ENCODE results near the gene NR0B2. TPM values are rescaled to one million over a fixed set of nuclear protein-coding genes. Genes with fewer than 3 reads are reported as not detected.
"Not testable (repeated sequence)": the region's sequence is repeated elsewhere in the genome, so short reads cannot be mapped to it uniquely, and the experiment has no call there.

Gene NR0B2
- total RNA-seq, 1 experiment from 2014 or later: not detected

GRCh38 chr1:26951821-26952497 is 38.2 kb upstream of the NR0B2 start:
- Histone ChIP-seq H4K20me1 (ENCODE audit: insufficient read depth, low read depth, low read length) (no peaks in the 10 kb centered on the region), H3K27me3 (ENCODE audit: low read length) (no peaks in the 10 kb centered on the region), H3K9me2 (replicated peaks; ENCODE audit: insufficient read depth, low read length) (no peaks in the 10 kb centered on the region), H3K36me3 (ENCODE audit: insufficient read depth, low read length) (no peaks in the 10 kb centered on the region), H3K4me2 (ENCODE audit: low read depth, low read length, poor library complexity, severe bottlenecking) (no peak overlapping the region), H3K79me2 (ENCODE audit: low read length) (no peaks in the 10 kb centered on the region), H3K9me3 (ENCODE audit: low read length) (no peaks in the 10 kb centered on the region), H3K27ac (ENCODE audit: low read length) (no peak overlapping the region), H3K9ac (ENCODE audit: low read length) (no peak overlapping the region), H3K4me3 (ENCODE audit: low read length) (no peak overlapping the region), H2AFZ (ENCODE audit: low read length) (no peak overlapping the region), H3K4me1 (ENCODE audit: low read length) (peaks cover 21% of the 10 kb centered on the region)
- no peak for DNase-seq

DNA sequence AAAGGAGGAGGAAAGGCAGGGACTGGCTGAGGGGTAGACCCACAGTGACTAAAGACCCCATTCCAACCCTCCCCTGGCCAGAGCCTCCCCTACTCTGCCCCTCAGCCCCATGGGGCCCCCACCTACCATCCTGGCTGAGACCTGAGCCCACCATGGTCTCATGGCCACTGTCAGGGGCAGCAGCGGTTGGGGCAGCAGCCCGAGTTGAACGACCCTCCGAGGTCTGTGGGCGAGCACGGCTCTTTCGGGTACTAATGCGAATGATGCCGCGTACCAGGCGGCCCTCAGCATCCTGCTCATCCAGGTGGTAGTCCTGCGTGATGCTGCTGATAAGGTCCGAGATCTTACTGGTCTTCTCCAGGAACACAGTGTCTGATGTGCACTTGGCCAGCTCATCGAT is 37.4 kb upstream of the NR0B2 start:
- no peak overlapping the region for H3K27ac ChIP-seq (ENCODE audit: low read length)
- H3K4me2 ChIP-seq (ENCODE audit: low read depth, low read length, poor library complexity, severe bottlenecking): no peak overlapping the region
- no peak overlapping the region for H3K9ac ChIP-seq (ENCODE audit: low read length)
- H3K79me2 ChIP-seq (ENCODE audit: low read length): no peaks in the 10 kb centered on the region
- no peak for DNase-seq
- H2AFZ ChIP-seq (ENCODE audit: low read length): no peak overlapping the region
- H3K36me3 ChIP-seq (ENCODE audit: insufficient read depth, low read length): no peaks in the 10 kb centered on the region
- no peaks in the 10 kb centered on the region for H3K27me3 ChIP-seq (ENCODE audit: low read length)
- H4K20me1 ChIP-seq (ENCODE audit: insufficient read depth, low read depth, low read length): no peaks in the 10 kb centered on the region
- no peaks in the 10 kb centered on the region for H3K9me3 ChIP-seq (ENCODE audit: low read length)
- no peak overlapping the region for H3K4me3 ChIP-seq (ENCODE audit: low read length)
- H3K9me2 ChIP-seq (replicated peaks; ENCODE audit: insufficient read depth, low read length): no peaks in the 10 kb centered on the region
- peaks cover 21% of the 10 kb centered on the region for H3K4me1 ChIP-seq (ENCODE audit: low read length)

DNA sequence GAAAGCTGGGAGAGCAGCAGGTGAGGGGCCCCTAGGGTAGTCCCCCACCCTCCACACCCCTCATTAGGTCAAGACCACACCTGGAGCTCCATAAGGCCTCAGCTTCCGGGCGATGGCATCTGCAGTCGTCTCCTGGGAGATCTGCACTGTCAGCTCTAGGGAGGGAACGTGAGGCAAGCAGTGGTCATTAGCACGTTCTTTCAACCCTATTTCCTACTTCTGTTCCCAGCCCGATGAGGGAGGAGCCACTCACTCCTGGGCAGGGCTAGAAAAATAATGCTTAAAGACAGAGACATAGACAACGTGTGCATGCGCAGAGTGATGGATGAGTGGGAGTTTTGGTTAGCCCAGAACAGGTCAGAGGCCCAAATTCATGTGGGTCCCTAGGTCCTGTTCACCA is 36.8 kb upstream of the NR0B2 start:
- H3K4me3 ChIP-seq (ENCODE audit: low read length): no peak overlapping the region; the same call in 1 of the 2 replicates
- no peaks in the 10 kb centered on the region for H4K20me1 ChIP-seq (ENCODE audit: insufficient read depth, low read depth, low read length)
- H3K27me3 ChIP-seq (ENCODE audit: low read length): no peaks in the 10 kb centered on the region
- H2AFZ ChIP-seq (ENCODE audit: low read length): no peak overlapping the region; the same call in 1 of the 2 replicates
- peak overlapping the region; percentile 32 for H3K4me2 ChIP-seq (ENCODE audit: low read depth, low read length, poor library complexity, severe bottlenecking)
- H3K4me1 ChIP-seq (ENCODE audit: low read length): peaks cover 21% of the 10 kb centered on the region
- H3K79me2 ChIP-seq (ENCODE audit: low read length): no peaks in the 10 kb centered on the region
- H3K9me3 ChIP-seq (ENCODE audit: low read length): no peaks in the 10 kb centered on the region
- no peak overlapping the region for H3K27ac ChIP-seq (ENCODE audit: low read length)
- DNase-seq: peak; percentile 62
- 0 out of 2 replicates have a peak, but pooled peaks cover 1% of the 10 kb centered on the region for H3K36me3 ChIP-seq (ENCODE audit: insufficient read depth, low read length)
- peak overlapping the region; percentile 19; the same call in 1 of the 2 replicates for H3K9ac ChIP-seq (ENCODE audit: low read length)
- H3K9me2 ChIP-seq (replicated peaks; ENCODE audit: insufficient read depth, low read length): no peaks in the 10 kb centered on the region

GRCh38 chr1:26949926-26950319 is 36.1 kb upstream of the NR0B2 start:
- Histone ChIP-seq H3K9me2 (replicated peaks; ENCODE audit: insufficient read depth, low read length) (no peaks in the 10 kb centered on the region), H3K27me3 (ENCODE audit: low read length) (no peaks in the 10 kb centered on the region), H3K79me2 (ENCODE audit: low read length) (no peaks in the 10 kb centered on the region), H2AFZ (ENCODE audit: low read length) (no peak overlapping the region), H3K4me1 (ENCODE audit: low read length) (peaks cover 21% of the 10 kb centered on the region), H3K4me2 (ENCODE audit: low read depth, low read length, poor library complexity, severe bottlenecking) (peak overlapping the region; percentile 32), H3K27ac (ENCODE audit: low read length) (no peak overlapping the region), H3K4me3 (ENCODE audit: low read length) (no peak overlapping the region), H3K36me3 (ENCODE audit: insufficient read depth, low read length) (0 out of 2 replicates have a peak, but pooled peaks cover 5% of the 10 kb centered on the region), H4K20me1 (ENCODE audit: insufficient read depth, low read depth, low read length) (no peaks in the 10 kb centered on the region), H3K9ac (ENCODE audit: low read length) (no peak overlapping the region), H3K9me3 (ENCODE audit: low read length) (no peaks in the 10 kb centered on the region)
- no peak for DNase-seq

- peaks cover 21% of the 10 kb centered on the region for H3K4me1 ChIP-seq (ENCODE audit: low read length)
- no peaks in the 10 kb centered on the region for H3K27me3 ChIP-seq (ENCODE audit: low read length)
- H3K36me3 ChIP-seq (ENCODE audit: insufficient read depth, low read length): 0 out of 2 replicates have a peak, but pooled peaks cover 5% of the 10 kb centered on the region
- H3K4me2 ChIP-seq (ENCODE audit: low read depth, low read length, poor library complexity, severe bottlenecking): no peak overlapping the region
- no peak overlapping the region for H3K9ac ChIP-seq (ENCODE audit: low read length)
- H3K79me2 ChIP-seq (ENCODE audit: low read length): no peaks in the 10 kb centered on the region
- H3K4me3 ChIP-seq (ENCODE audit: low read length): no peak overlapping the region
- no peak for DNase-seq
- H2AFZ ChIP-seq (ENCODE audit: low read length): no peak overlapping the region
- no peak overlapping the region for H3K27ac ChIP-seq (ENCODE audit: low read length)
- H4K20me1 ChIP-seq (ENCODE audit: insufficient read depth, low read depth, low read length): no peaks in the 10 kb centered on the region
- no peaks in the 10 kb centered on the region for H3K9me3 ChIP-seq (ENCODE audit: low read length)
- H3K9me2 ChIP-seq (replicated peaks; ENCODE audit: insufficient read depth, low read length): no peaks in the 10 kb centered on the region
Measured at GRCh38 chr1:26949266-26949925, 35.6 kb upstream of the NR0B2 start.

DNA sequence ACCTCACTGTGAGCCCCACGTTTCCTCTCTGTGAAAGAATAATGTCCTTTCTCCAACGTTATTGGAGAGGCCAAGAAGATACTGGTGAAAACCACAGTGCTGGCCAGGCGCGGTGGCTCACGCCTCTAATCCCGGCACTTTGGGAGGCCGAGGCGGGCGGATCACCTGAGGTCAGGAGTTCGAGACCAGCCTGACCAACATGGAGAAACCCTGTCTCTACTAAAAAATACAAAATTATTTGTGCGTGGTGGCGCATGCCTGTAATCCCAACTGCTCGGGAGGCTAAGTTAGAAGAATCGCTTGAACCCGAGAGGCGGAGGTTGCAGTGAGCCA is 34.9 kb upstream of the NR0B2 start:
- H3K27ac ChIP-seq (ENCODE audit: low read length); H3K9me2 ChIP-seq (replicated peaks; ENCODE audit: insufficient read depth, low read length); H3K27me3 ChIP-seq (ENCODE audit: low read length); DNase-seq; H3K4me2 ChIP-seq (ENCODE audit: low read depth, low read length, poor library complexity, severe bottlenecking); H4K20me1 ChIP-seq (ENCODE audit: insufficient read depth, low read depth, low read length); H3K4me3 ChIP-seq (ENCODE audit: low read length); H3K36me3 ChIP-seq (ENCODE audit: insufficient read depth, low read length); H3K9me3 ChIP-seq (ENCODE audit: low read length); H3K79me2 ChIP-seq (ENCODE audit: low read length); H3K9ac ChIP-seq (ENCODE audit: low read length); H2AFZ ChIP-seq (ENCODE audit: low read length): not testable (repeated sequence)
- peaks cover 21% of the 10 kb centered on the region for H3K4me1 ChIP-seq (ENCODE audit: low read length)

DNA sequence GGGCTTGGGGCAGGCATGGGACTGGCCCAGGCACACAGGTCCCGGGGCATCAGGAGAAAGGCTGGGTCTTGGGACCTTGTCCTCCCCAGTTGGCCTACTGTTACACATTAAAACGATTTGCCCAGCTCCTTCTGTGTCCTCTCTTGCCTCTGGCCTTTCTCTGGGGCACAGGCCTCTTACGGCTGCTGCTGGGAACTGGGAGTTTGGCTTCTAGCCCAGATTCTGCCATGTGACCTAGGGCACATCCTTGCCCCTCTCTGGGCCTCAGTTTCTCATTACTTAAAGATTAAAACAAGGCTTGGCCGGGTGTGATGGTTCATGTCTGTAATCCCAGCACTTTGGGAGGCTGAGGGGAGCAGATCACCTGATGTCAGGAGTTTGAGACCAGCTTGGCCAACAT is 32.5 kb upstream of the NR0B2 start:
- Histone ChIP-seq H3K4me1 (ENCODE audit: low read length) (peaks cover 21% of the 10 kb centered on the region), H3K79me2 (ENCODE audit: low read length) (no peaks in the 10 kb centered on the region), H3K36me3 (ENCODE audit: insufficient read depth, low read length) (peaks cover 19% of the 10 kb centered on the region; the same call in 1 of the 2 replicates), H3K9me3 (ENCODE audit: low read length) (no peaks in the 10 kb centered on the region), H3K4me2 (ENCODE audit: low read depth, low read length, poor library complexity, severe bottlenecking) (no peak overlapping the region), H3K9me2 (replicated peaks; ENCODE audit: insufficient read depth, low read length) (no peaks in the 10 kb centered on the region), H2AFZ (ENCODE audit: low read length) (no peak overlapping the region), H4K20me1 (ENCODE audit: insufficient read depth, low read depth, low read length) (no peaks in the 10 kb centered on the region), H3K9ac (ENCODE audit: low read length) (no peak overlapping the region), H3K27ac (ENCODE audit: low read length) (no peak overlapping the region), H3K4me3 (ENCODE audit: low read length) (no peak overlapping the region), H3K27me3 (ENCODE audit: low read length) (no peaks in the 10 kb centered on the region)
- no peak for DNase-seq

DNA sequence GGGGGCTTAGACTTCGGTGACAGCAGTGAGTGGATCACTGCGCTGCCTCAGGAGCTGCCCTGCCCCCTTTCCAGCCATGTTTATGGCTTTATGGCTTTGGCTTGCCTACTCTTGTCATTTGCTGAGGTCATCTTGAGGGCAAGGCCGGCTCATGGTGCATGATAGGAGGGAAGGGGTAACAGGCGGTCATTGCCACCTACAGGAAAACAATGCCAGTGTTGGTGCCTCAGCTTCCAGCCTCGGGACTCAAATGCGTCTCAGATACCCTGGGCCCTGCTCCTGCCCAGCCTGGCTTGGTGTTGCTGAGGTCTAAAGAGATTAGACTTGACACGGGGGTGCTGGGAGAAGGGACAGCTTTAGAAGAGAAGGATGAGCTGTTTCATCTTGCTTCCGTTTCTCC is 32.0 kb upstream of the NR0B2 start:
- Histone ChIP-seq H3K36me3 (ENCODE audit: insufficient read depth, low read length) (peaks cover 20% of the 10 kb centered on the region; the same call in 1 of the 2 replicates), H3K4me2 (ENCODE audit: low read depth, low read length, poor library complexity, severe bottlenecking) (no peak overlapping the region)

More for the DNA sequence above, 32.0 kb upstream of the NR0B2 start:
- Histone ChIP-seq H4K20me1 (ENCODE audit: insufficient read depth, low read depth, low read length) (no peaks in the 10 kb centered on the region), H3K9me3 (ENCODE audit: low read length) (no peaks in the 10 kb centered on the region), H3K27me3 (ENCODE audit: low read length) (no peaks in the 10 kb centered on the region), H3K4me3 (ENCODE audit: low read length) (no peak overlapping the region), H3K27ac (ENCODE audit: low read length) (no peak overlapping the region), H3K9ac (ENCODE audit: low read length) (no peak overlapping the region), H3K9me2 (replicated peaks; ENCODE audit: insufficient read depth, low read length) (no peaks in the 10 kb centered on the region), H3K79me2 (ENCODE audit: low read length) (no peaks in the 10 kb centered on the region), H3K4me1 (ENCODE audit: low read length) (peaks cover 18% of the 10 kb centered on the region), H2AFZ (ENCODE audit: low read length) (no peak overlapping the region)
- DNase-seq: no peak
